Caki2 (cell line): Measurements from ENCODE around the gene ASAP2. TPM values are rescaled to one million over a fixed set of nuclear protein-coding genes. Genes with fewer than 3 reads are reported as not detected.
"Not testable (repeated sequence)": the region's sequence is repeated elsewhere in the genome, so short reads cannot be mapped to it uniquely, and the experiment has no call there.

ENCODE experiments used
- DNase-seq: peaks from one replicate; pipeline ENCODE4 v3.0.0-alpha.2; 2015; ENCODE audit warnings: low read depth
- in situ Hi-C: cut with HindIII; loops from 2 replicates; pipeline ENCODE4 v1.10.0; 2016; ENCODE audit warnings: low sequenced_read_pairs, low pct_unique_long_range_greater_than_20kb, mixed read lengths
- total RNA-seq: library from RNA; depleted of rRNA; stranded (reverse); fragments of >200 nt; shearing (Covaris generic); gene quantifications from 2 replicates; pipeline ENCODE4 v1.2.3, GENCODE V29; 2014; ENCODE audit warnings: low replicate concordance

Gene ASAP2
- total RNA-seq, 1 experiment from 2014 or later, result 33.8 TPM

GRCh38 chr2:9391961-9392720 lies 185.5 kb downstream of the ASAP2 start:
- no peak for DNase-seq
- in situ Hi-C loops, result no loop called here

- in situ Hi-C loops, result no loop called here
- no peak for DNase-seq
These were observed 186.5 kb downstream of the ASAP2 start for GRCh38 chr2:9392898-9393765.

GRCh38 chr2:9394816-9395215 lies 188.2 kb downstream of the ASAP2 start:
- in situ Hi-C loops, result no loop called here
- no peak for DNase-seq

GRCh38 chr2:9397201-9397600 lies 190.6 kb downstream of the ASAP2 start:
- in situ Hi-C loops, result no loop called here
- DNase-seq, result no peak

- DNase-seq, in situ Hi-C loops: not testable (repeated sequence)
These were observed 191.6 kb downstream of the ASAP2 start for GRCh38 chr2:9398251-9398650.

- DNase-seq, result no peak
- in situ Hi-C loops, result no loop called here
These were observed 192.5 kb downstream of the ASAP2 start for GRCh38 chr2:9398881-9399780.

GRCh38 chr2:9400268-9401058 lies 193.9 kb downstream of the ASAP2 start:
- DNase-seq, result no peak
- in situ Hi-C loops, result no loop called here

- DNase-seq, result no peak
- in situ Hi-C loops, result no loop called here
These were observed 194.5 kb downstream of the ASAP2 start for GRCh38 chr2:9401059-9401547.

- DNase-seq, result no peak
- in situ Hi-C loops, result no loop called here
These were observed 195.2 kb downstream of the ASAP2 start for GRCh38 chr2:9401646-9402371.

GRCh38 chr2:9403924-9404323 lies 197.3 kb downstream of the ASAP2 start:
- in situ Hi-C loops, result no loop called here
- DNase-seq, result no peak

- no peak for DNase-seq
- in situ Hi-C loops, result no loop called here
These were observed 197.8 kb downstream of the ASAP2 start for GRCh38 chr2:9404451-9404850.

- DNase-seq, result no peak
- in situ Hi-C loops, result no loop called here
These were observed 199.0 kb downstream of the ASAP2 start for GRCh38 chr2:9405636-9406035.

GRCh38 chr2:9406529-9407362 lies 200.1 kb downstream of the ASAP2 start:
- DNase-seq, result no peak
- in situ Hi-C loops, result no loop called here

- no peak for DNase-seq
- in situ Hi-C loops, result no loop called here
These were observed 200.8 kb downstream of the ASAP2 start for GRCh38 chr2:9407363-9407811.

GRCh38 chr2:9408641-9409151 lies 202.1 kb downstream of the ASAP2 start:
- in situ Hi-C loops, result no loop called here
- DNase-seq, result peak; percentile 65

- DNase-seq, result no peak
- in situ Hi-C loops, result no loop called here
These were observed 203.5 kb downstream of the ASAP2 start for GRCh38 chr2:9410108-9410507.
